Colon (tissue), 2 donors: ENCODE data around the gene RBBP5.
"Not testable (repeated sequence)": the region's sequence is repeated elsewhere in the genome, so short reads cannot be mapped to it uniquely, and the experiment has no call there.

Source experiments
- FAIRE-seq: peaks from 2 replicates; lab custom pipeline; 2012; peaks lifted over from hg19 to GRCh38; lab: Jason Lieb, UNC
- donor health status: control.
- donor health status: control.

RBBP5 gene, protein sequence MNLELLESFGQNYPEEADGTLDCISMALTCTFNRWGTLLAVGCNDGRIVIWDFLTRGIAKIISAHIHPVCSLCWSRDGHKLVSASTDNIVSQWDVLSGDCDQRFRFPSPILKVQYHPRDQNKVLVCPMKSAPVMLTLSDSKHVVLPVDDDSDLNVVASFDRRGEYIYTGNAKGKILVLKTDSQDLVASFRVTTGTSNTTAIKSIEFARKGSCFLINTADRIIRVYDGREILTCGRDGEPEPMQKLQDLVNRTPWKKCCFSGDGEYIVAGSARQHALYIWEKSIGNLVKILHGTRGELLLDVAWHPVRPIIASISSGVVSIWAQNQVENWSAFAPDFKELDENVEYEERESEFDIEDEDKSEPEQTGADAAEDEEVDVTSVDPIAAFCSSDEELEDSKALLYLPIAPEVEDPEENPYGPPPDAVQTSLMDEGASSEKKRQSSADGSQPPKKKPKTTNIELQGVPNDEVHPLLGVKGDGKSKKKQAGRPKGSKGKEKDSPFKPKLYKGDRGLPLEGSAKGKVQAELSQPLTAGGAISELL

DNA sequence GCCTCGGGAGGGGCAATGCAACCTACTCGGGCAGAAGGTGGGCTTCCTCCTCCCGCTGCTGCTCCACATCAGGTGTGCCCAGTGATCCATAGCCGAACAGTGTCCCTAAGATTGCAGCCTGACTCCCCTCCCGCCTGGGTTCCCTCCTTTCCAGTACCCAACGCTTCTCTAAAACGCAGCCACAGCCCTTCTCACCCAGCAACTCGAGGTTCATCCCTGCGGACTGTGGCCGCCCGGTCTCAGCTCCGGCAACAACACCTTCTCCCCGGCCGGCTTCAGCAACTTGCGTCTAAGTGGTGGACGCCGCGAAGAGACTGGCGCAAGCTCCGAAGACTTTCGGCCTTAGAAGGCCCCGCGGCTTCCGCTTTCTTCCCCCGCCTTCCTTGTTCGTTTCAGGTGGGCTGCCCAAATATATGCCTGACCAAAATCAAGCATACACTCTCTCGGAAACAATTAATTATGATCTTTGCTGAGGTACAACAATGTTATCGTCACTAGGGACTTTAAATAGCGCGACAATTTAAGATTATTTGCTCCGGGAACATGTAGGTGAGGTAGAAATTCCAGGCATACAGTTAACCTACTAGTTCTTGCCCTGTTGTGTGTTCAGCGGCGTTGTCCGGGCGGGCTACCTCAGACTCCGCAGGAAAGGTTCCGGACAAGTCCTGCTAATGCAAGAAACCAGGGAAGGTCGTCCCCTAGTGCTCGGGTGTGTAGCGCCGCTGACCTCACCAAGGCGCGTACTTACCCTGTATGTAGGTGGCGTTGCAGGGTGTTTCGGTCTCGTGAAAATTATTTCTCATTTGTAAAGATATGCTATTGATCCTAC, at the start of gene RBBP5:
Gene RBBP5 (minus strand): TSS at position 319 of the 829 bp plus-strand sequence. CDS start 105 bp downstream, at position 214.
- no peak for FAIRE-seq

DNA sequence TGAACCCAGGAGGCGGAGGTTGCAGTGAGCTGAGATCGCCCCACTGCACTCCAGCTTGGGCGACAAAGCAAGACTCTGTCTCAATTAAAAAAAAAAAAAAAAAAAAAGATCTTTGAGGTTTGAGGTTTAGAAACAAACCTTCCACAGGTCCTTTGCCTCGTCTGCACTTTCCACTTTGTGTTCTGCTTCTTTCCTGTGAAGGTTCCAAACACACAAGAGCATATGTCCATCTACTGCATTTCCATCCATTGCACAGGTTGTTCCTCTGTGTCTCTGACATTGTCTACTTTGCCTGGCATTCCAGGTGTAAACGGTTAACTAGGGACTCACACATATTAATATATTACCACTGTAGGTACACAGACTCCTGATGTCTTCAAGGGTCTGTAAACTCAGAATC, 49.6 kb upstream of the RBBP5 start:
- FAIRE-seq: no peak

DNA sequence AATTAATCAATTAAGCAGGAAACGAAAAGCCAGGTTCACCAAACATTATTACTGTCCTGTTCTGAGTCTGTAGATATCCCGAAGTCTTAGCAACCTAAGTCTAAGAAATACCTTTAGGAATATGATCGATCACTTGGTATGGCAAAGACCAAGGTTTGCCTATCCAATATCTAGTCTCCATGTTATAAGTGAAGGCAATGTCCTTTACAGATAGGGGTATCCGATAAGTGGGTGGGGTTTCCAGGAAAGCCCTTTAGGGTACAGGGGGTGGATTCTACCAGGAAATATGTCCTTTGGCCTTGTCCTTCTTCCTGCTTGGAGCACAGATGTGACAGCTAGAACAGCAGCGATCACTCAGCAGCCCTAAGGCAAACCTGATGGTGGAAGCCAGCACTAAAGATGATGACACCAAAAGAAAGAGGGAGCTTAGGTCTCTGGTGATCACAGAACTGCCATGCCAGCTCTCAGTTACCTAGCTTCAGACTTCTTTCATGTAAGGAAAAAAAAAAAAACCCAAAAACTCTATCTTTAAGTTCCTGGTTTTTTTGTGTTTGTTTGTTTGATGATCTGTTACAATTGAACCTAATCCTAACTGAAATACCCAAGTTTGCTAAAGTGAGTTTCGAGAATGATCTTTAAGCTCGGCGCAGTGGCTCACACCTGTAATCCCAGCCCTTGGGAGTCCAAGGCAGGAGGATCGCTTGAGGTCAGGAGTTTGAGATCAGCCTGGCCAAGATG, 48.9 kb upstream of the RBBP5 start:
- no peak for FAIRE-seq

DNA sequence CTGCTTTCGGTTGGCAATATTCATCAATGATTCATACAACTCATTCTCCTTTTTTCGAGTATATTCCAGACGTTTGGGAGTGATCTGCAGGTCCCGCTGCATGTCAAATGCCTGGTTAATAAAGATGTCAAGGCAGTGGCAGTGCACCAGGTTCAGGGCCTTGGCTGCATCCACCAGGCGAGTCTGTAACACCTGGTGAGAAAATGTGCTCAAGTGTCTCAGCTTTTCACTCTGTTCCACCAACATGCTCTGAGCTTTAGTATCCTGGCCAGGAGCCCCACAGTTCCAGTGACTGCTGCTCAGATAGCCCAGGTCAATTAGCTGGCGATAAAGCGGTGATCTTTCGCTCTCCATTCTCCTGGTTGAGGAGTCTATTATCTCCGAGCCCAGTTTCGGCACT, 47.5 kb upstream of the RBBP5 start:
- FAIRE-seq: no peak

DNA sequence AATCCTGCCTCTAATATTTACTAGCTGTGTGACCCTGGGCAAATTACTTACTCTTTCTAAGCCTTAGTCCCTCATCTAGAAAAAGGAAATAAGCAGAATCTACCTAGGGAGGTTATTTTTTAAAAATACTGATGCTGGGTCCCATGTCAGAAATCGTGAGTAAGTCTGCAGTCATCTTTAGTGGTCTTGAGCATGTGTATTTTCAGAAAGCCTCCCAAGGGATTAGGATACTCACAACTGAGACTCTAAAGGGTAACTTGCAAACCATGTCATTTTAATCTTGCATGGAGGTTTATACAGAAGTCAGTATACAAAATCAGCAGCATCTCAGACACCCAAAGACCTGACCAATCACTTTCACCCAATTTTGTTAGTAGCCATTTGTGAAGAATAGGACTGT, 46.5 kb upstream of the RBBP5 start:
- FAIRE-seq: no peak

DNA sequence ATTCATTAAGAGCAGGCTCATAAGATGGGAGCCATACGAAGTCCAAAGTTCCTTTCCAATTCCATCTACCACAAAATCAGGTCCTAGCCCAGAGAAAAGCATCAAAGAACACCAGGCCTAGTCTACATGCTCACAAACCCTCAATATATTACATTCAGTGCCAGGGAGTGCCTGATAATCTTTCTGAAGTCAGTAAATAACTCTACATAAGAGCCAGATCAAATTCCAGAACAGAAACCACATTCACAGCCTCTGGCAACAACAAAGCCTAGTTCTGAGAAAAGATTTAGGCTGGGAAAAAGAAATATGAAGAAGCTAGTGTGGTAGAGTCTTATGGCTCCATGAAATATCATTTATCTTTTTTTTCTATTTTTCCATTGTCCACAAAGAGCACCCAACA, 40.5 kb upstream of the RBBP5 start:
- no peak for FAIRE-seq

DNA sequence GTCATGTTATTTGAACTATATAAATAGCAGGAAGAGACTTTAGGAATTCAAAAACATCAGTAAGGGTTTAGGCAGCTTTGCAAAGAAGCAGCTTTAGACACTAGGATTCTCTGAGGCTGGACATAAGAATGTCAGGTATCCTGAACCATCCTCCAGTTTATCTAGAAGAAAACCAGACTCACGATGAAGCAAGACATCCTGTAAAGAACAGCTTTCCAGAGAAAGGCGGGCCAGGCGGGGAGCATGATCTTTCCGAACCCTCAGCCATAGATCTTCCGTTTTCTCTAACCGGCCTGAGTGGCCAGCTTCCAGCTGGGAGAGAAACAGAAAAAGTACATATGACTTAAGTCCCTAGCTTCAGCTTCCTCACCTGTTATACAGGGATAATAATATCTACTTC, 39.3 kb upstream of the RBBP5 start:
- no peak for FAIRE-seq

DNA sequence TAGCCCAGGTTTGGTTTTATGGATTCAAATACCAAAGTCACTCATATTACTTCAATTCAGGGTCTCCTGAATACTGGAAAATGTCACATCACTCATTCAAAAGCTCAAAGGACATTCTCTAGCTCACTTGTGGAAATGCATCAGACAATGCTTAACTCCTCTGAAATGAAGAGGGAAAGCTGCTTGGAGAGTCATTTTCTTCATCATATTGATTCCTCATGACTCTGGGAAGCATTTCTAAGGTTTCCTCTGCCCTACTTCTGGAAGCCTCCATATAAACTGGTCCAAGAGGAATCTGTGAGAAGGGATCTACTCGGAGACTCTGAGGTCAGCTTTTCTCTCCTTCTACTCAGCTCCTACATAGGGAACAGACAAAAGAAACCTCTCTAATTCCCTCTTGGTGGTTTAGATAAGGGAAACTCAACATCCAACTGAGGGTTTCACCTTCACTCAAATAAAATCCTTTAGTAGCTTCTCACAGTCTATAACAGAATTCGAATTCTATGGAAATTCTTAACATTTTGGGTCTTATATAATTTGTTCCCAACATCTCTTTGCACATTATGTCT, 36.4 kb upstream of the RBBP5 start:
- no peak for FAIRE-seq

DNA sequence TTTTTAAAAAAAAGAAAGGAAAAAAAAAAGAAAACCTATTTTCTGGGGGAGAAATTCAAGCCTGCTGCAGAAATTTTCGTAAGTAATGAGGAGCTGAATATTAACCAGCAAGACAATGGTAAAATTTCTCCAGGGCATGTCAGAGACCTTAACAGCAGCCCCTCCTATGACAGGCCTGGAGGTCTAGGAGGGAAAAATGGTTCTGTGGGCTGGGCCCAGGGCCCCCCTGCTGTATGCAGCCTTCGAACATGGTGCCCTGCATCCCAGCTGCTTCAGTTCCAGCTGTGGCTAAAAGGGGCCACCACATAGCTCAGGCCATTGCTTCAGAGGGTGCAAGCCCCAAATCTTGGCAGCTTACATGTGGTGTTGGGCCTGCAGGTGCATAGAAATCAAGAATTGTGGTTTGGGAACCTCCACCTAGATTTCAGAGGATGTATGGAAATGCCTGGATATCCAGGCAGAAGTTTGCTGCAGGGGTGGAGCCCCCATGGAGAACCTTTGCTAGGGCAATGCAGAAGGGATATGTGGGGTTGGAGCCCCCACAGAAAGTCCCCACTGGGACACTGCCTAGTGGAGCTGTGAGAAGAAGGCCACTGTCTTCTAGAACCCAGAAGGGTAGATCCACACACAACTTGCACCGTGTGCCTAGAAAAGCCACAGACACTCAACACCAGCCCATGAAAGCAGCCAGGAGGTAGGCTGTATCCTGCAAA, 34.0 kb upstream of the RBBP5 start:
- FAIRE-seq: not testable (repeated sequence)

DNA sequence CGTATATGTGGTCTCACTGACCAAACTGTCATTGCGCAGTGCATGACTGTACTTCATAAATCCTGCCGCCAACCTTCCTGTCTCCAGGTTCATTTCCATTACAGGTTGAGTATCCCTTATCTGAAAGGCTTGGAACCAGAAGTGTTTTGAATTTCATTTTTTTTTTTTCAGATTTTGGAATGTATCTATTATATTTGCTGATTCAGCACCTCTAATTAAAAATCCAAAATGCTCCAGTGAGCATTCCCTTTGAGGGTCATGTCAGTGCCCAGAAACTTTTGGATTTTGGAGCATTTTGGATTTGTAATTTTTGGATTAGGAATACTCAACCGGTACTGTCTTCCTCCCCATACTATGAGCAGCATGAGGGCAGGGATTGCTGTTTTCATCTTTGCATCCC, 30.7 kb upstream of the RBBP5 start:
- no peak for FAIRE-seq

DNA sequence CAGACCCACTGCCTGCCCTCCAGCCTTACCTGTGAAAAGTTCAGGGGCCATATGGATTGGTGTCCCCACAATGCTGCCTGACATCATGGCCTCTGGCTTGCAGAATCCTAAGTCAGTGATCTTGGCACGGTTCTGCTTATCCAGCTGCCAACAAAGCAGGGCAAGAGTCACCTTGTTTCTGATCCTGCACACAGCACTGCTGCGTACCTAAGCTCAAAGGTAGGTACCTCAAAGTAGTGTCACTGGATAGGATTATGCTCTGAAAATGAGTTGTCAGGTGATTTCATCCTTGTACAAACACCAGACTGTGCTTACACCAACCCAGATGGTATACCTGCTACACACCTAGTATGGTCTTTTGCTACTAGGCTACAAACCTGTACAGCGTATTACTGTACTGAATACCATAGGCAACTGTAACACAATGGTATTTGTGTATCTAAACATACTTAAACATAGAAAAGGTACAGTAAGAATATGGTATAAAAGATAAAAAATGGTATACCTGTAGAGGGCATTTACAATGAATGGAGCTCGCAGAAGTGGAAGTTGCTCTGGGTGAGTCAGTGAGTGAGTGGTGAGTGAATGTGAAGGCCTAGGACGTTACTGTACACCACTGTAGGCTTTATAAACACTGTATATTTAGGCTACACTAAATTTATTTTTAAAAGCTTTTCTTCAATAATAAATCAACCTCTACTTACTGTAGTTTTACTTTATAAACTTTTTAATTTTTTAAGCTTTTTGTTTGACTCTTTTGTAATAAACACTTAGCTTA, 29.1 kb upstream of the RBBP5 start:
- FAIRE-seq: no peak

DNA sequence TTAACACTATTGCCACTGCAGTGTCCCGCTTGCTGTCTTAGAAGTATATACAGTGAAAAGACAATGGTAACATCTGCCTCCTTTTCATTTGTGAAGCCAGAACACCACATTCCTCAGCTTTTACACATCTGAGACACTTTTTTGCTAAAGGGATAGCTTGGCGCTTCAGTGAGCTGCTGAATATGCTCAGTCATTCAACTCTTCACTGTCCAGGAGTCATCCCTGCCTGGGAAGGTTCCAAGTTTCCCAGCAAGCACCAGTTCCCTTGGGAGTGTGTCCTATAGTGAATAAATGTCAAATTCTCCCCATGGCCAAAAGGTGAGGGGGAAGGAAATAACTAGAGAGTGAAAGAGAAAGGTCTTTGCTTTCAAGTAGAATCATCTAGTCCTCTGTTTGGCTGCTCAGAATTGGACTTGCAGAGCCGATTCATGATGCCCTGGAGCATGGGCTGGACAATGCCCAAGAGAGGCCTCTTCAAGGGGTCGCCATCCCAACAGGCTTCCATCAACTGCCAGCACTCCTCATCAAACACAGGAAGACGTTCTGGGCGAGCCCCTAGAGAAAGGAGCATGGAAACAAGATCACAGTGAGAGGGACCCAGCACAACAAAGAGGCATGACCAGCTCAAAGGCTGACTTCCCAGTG, 25.5 kb upstream of the RBBP5 start:
- no peak for FAIRE-seq

DNA sequence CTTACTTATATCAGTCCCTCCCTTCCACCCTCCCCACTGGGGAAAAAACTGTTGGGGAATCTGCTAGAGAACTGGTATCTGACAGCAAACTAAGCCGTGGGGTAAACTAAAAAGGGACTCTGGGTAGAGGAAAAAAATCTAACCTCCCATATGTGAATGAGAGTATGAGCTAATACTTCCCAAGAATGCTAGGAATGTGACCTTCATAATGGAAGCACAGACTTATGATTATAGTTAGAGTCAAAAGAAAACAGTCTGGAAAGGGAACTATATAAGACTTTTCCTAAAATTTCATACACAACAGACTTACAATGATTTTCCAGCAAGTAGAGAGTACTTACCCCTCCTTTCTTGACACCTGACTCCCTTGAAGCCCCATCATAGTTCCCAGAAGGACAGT, 23.0 kb upstream of the RBBP5 start:
- FAIRE-seq: no peak

DNA sequence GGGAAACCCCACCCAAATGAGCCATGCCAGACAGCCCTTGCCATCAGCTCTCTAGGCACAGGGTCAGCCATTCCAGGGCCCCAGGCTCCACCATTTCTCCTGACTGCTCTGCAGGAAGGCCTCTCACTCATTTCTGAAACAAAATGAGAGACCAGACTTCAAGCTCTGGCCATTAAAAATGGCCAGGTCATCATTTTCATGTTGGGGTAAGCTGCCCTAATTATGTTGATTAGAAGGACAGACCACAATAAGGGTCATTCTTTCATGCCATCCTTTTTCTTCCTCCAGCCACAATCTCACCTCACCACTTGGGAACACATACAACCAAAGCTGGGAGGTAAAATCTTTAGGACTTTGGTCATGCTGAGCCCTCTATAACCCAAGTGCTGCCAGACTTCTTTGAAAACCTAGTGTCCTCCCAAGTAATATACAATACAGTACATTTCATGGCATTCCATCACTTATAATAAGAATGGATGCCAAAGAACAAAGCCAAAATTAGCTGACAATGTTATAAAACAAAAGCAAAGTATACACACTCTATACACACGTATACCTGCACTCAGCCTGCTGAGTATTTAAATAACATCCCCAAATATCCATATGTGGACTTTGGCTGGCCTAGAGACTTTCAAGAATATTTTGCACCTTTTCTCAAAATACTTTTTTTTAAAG, 22.4 kb upstream of the RBBP5 start:
- FAIRE-seq: no peak

DNA sequence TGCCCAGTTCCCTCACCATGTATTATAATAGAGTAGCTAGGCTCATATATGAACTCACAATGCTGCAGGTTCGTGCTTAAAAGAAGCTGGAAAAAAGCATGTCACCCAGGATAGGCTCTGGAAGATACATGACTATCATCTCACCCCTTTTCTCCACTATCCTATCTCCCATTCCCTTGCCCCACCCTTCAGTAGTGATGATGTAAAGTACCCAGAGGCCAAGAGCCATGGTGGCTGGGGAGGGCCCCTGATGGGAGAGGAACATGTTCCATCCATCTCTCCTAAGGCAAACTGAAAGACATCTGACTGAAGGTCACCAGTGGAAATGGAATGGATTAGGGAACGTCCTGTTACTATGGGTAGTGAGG, 20.3 kb upstream of the RBBP5 start:
- FAIRE-seq: no peak

DNA sequence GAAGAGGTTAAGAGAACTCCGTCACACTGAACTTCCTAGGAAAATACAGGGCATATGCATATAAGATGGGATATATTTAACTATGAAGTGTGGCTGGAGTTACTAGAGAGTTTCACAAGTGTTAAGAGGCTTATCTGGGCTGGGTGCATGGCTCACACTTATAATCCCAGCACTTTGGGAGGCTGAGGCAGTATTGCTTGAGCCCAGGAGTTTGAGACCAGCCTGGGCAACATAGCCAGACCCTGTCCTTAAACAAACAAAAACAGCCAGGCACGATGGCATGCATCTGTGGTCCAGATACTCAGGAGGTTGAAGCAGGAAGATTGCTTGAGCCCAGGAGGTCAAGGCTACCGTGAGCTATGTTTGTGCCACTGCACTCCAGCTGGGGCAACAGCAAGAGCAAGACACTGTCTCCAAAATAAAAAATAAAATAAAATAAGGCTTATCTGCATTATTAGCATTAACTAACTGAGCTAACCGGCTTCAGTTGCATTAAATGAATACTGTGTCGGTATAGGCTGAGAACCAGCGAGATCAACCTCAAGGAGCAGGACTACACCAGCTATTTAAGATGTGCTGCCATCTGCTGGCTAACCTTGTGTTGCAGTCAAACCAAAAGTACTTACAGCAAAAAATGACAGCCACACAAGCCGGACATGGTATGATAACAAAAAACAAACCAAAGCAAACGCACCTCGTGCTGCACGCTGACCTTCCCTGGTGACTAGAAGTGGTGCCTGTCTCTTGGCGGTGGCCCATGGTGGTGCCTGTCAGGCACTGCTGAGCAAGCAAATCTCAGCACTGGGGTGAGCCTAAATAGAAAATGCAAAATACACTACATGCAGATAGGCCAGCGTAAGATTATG, 19.7 kb upstream of the RBBP5 start:
- no peak for FAIRE-seq

DNA sequence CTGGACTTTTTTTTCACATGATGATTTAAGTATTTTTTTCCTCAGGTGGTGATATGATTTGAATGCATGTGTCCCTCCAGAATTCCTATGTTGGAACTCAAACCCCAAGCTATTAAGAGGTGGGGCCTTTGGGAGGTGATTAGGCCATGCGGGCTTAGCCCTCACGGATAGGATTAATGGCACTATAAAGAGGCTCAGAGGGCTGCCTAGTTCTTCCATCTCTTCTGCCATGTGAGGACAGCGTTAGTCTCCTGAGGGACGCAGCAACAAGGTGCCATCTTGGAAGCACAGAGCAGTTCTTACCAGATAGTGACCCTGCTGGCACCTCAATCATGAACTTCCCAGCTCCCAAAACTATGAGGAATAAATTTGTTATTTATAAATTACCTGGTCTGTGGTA, 18.3 kb upstream of the RBBP5 start:
- FAIRE-seq: no peak

DNA sequence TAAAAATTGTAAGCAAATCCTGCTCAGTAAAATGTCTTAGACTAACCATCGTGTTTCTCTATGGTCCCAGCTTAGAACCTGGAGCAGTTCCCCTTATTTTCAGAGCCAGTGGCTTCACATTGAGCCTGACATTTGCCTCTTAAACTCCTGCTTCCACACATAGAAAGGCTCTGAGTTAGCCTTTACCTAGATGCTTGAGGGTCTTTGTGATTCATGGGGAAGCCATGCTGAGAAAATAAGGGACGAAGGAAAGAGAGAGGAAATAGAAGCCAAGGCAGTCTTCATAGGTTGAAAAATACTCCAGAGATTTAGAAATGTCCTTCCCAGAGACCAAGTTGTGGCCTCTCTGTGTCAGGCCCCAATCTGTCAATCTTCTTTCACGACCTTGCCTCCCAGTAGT, 16.1 kb upstream of the RBBP5 start:
- no peak for FAIRE-seq

DNA sequence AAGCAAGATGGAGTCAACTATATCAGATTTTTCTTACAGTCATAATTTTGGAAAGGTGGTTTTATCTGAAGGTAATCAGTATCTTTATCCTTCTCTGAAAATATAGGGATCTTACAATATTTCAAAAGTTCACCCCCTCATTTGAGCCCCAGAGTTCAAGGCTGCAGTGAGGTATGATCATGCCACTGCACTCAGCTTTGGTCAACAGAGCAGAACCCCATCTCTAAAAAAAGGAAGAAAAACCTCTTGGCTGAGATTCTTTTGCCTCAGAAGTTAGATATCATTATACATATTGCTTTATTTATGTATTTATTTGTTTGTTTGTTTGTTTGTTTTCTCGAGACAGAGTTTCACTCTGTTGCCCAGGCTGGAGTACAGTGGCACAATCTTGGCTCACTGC, 11.5 kb upstream of the RBBP5 start:
- no peak for FAIRE-seq
